Activated CD8-positive, alpha-beta memory T cell treated with anti-CD3 and anti-CD28 coated beads, Interleukin-2, amount 50 U/mL, for 1 hour (primary cell): ENCODE measurements around the gene ERV3-1.
"Not testable (repeated sequence)": the region's sequence is repeated elsewhere in the genome, so short reads cannot be mapped to it uniquely, and the experiment has no call there.

Experiments used
- DNase-seq: peaks from one replicate; pipeline ENCODE4 v3.0.0-alpha.2; 2020; ENCODE audit errors: extremely low read depth

ERV3-1 gene

GRCh38 chr7:65006094-65006992 is at the start of gene ERV3-1:
ERV3-1 (minus strand) TSS chr7:65006687; CDS start chr7:64993026, 13,661 bp downstream.
- peak; percentile 85 for DNase-seq

GRCh38 chr7:65055786-65056185 is 49.3 kb upstream of the ERV3-1 start:
- DNase-seq: not testable (repeated sequence)

DNA sequence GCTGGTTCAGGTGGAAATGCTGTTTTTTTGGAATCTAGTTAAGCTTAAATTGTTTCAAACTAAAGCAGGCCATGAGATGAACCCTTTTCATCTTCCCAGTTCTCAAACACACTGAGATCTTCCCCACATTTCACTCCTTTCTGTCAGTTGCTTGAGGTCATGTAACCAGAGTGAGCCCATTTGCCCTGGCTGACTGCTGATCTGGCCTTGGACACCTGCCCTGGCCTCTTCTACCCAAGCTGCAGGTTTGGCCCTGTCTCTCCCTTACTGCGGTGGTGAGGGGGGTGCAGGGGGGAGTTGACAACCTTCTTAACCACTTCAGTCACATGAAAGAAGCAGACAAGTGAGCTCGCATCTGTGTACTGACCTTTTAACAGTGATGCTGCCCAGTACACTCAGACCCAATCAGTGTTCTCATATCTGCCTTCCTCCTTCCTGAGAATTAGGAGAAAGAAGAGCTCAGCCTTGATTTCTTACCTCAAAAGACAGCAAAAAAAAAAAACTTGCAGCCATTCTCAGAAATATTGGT is 48.0 kb upstream of the ERV3-1 start:
- not testable (repeated sequence) for DNase-seq

DNA sequence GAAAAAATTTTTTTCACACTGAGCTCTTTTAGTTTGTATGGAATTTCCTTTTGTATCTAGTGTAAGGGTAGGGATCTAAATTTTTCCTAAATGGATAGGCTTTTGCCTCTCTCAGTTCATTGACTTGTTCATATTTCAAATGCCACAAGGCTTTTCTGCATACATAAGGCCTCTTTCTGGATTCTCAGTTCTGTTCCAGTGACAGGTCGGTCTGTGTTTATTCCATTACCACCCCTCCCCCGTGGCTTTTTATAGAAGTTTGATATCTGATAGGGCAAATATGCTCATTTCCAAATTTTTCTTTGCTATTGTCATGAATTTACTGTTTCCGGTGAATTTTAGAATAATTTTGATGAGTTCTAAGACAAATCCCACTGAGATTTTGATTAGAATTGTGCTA is 45.2 kb upstream of the ERV3-1 start:
- not testable (repeated sequence) for DNase-seq

DNA sequence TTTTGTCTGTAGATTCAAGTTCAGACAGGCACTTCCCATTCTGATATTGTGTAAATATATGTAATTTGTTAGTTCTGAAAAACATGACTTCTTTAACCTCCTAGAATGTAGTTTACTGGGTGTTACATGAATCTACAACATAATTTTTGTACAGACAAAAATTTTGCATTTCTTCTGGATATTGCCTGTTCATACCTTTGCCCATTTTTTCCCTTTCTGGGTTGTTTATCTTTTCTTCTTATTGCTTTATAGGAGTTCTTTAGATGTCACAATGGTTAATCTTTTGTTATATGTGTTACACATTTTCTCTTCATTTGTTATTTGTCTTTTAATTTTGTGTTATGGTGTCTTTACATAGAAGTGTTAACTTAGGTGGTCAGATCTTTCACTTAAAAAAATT is 44.7 kb upstream of the ERV3-1 start:
- not testable (repeated sequence) for DNase-seq

GRCh38 chr7:65046329-65046728 is 39.8 kb upstream of the ERV3-1 start:
- not testable (repeated sequence) for DNase-seq

- not testable (repeated sequence) for DNase-seq
Measured at GRCh38 chr7:65045589-65045988, 39.1 kb upstream of the ERV3-1 start.

GRCh38 chr7:65038767-65039166 is 32.3 kb upstream of the ERV3-1 start:
- not testable (repeated sequence) for DNase-seq

DNA sequence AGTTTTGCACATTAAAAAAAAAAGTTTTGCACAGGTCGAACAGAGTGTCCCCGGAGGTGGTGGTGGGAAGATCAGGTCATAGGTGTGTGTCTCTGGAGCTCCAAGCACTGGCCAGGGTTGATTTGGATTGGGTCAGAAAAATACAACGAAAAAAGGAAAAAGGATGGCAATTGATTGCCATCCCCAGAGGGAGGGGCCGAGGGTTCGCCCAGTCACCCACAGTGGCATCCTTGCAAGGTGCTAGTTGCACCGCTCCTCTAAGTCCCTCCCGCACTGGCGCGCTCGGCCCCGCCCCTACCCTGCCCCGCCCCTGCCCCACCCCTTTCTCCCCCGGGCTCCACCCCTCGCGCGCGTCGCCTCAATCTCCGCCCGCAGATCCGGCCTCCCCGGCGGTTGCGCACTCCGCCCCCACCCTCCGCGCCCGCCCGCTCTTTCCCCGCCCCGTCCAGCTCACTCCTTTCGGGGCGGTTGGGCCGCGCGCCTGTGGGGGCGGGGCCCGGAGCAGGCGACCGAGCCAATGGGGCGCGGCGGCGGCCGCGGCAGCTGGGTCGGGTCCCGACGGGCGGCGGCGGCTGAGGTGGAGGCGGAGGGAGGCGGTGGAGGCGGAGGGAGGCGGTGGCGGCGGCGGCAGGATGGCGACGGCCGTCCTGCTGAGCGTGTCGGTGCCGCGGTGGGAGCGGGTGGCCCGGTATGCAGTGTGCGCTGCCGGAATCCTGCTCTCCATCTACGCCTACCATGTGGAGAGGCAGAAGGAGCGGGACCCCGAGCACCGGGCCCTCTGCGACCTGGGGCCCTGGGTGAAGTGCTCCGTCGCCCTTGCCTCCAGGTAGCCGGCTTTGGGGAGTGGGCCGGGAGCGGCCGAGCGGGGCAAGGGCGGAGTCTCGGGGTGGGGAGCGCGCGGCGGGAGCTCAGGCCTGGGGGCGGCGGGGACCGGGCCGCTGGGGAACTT is 31.5 kb upstream of the ERV3-1 start:
- peak; percentile 85 for DNase-seq

DNA sequence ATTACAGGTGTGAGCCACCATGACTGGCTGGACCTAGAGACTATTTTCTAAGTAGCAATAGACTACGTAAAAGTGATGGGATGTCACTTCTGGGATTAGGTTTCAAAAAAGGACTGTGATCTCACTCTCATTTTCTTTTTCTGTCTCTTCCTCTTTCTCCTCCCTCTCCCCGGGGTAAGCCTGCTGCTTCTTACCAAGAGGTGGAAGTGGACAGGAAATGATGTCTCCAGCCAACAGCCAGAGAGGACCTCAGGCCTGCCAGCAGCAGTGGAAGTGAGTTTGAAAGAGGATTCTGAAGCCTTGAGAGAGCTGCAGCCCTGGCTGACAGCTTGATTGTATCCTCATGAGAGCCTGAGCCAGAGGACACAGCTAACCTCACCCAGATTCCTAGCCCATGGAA is 30.0 kb upstream of the ERV3-1 start:
- not testable (repeated sequence) for DNase-seq

- DNase-seq: not testable (repeated sequence)
Measured at GRCh38 chr7:65035469-65035868, 29.0 kb upstream of the ERV3-1 start.

GRCh38 chr7:65034120-65034782 is 27.8 kb upstream of the ERV3-1 start:
- not testable (repeated sequence) for DNase-seq

- DNase-seq: not testable (repeated sequence)
Measured at GRCh38 chr7:65033391-65033790, 26.9 kb upstream of the ERV3-1 start.

DNA sequence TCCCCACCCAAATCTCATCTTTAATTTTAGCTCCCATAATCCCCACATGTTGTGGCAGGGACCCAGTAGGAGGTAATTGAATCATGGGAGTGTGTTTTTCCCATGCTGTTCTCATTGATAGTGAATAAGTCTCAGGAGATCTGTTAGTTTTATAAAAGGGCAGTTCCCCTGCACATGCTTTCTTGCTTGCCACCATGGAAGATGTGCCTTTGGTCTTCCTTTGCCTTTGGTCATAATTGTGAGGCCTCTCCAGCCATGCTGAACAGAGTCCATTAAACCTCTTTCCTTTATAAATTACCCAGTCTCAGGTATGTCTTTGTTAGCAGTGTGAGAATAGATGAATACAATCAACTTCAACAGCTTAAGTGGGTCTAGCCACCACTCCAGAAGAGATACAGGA is 18.5 kb upstream of the ERV3-1 start:
- not testable (repeated sequence) for DNase-seq

DNA sequence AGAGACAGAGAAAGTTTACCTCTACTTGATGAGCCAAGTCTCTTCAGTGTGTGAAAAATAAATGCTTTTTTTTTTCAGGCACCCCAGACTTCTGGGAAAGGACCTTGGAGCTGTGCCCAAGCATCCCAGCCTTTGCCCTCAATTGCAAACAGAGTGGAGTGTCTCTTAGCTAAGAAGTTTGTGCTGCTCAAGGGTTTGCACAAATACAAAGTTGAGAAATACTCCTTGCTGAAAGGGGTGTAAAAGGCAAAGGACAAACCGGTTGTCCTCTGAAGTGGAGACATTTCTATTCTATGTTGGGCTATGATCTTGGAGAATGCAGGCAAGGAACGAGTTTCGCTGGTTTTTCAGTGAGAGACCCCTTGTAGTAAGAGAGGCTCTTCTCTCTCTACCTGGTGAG is 14.5 kb upstream of the ERV3-1 start:
- not testable (repeated sequence) for DNase-seq

DNA sequence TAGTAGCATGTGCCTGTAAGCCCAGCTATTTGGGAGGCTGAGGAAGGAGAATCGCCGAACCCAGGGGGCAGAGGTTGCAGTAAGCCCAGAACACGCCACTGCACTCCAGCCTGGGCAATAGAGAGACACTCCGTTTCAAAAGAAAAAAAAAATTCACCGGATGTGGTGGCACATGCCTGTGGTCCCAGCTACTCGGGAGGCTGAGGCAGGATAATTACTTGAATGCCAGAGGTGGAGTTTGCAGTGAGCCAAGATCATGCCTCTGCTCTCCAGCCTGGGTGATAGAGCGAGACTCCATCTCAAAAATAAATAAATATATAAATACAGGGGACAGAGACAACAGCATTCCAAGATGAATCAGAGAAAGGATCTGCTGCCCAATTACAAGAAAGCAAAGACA is 3.4 kb upstream of the ERV3-1 start:
- not testable (repeated sequence) for DNase-seq

- DNase-seq: not testable (repeated sequence)
Measured at GRCh38 chr7:65009394-65009793, 2.9 kb upstream of the ERV3-1 start.

GRCh38 chr7:65007036-65007435 is 549 bp upstream of the ERV3-1 start:
- DNase-seq: not testable (repeated sequence)

DNA sequence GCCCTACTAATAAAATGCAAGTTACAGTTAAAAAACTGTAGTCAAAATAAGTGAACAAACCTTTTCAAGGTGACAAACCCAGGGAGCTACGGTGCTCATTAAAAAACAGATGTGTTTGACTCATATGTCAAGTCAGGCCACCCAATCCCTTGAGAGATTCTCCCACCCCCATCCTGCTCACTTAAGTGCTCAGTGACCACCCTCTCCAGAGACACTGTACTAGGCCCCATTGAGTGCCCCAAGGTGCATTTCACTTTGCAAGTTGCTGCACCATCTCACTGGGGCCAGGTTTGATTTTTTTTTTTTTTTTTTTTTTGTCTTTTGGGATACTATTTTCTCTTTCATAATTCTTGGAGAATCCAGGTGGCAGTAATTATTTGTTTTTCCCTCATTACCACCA is 1.9 kb downstream of the ERV3-1 start:
- no peak for DNase-seq

- no peak for DNase-seq
Measured at GRCh38 chr7:65002972-65003585, 3.4 kb downstream of the ERV3-1 start.

DNA sequence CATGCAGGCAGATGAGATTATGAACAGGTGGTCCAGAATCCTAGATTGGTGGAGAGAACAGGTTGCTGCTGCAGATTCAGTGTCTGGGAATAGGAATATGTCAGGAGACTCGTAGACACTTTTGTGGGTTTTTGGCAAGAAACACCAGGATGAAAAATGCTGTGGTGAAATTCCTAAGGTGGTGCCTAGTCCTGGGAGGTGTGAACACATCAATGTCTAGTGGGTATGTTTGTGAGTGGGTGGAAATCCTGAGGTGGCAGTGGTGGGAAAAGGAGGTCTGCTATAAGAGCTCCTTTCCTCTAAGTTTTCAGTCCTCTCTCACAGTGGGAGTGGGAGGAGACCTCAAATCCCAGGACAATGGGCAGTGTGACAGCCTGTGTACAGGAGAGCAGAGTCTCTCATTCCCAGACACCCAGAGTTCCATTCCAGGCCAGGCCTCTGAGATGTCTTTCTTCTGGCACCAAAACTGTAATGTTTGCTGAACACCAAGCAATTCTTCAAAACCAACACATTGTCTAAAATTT is 5.1 kb downstream of the ERV3-1 start:
- no peak for DNase-seq
